GM12865 (cell line): Measurements from ENCODE around the gene CCNL1.
"Not testable (repeated sequence)": the region's sequence is repeated elsewhere in the genome, so short reads cannot be mapped to it uniquely, and the experiment has no call there.

ENCODE experiments used
- DNase-seq: peaks from one replicate; pipeline ENCODE4 v3.0.0; 2010; ENCODE audit warnings: low read depth
- H3K4me3 ChIP-seq: 2 replicates; pipeline ENCODE4 v1.5.1; 2011; ENCODE audit warnings: mild to moderate bottlenecking, low read depth, low read length, control low read depth
- CTCF ChIP-seq: IDR thresholded peaks from 2 replicates; pipeline ENCODE4 v1.5.1; 2011; ENCODE audit warnings: low read length, control low read depth, low read depth, inconsistent platforms; ENCODE audit not compliant: insufficient read depth; ENCODE audit errors: missing control alignments

Gene CCNL1

GRCh38 chr3:157190380-157190872, 30.5 kb upstream of the CCNL1 start:
- no peak for TF ChIP-seq CTCF
- no peak overlapping the region for H3K4me3 ChIP-seq
- no peak for DNase-seq

DNA sequence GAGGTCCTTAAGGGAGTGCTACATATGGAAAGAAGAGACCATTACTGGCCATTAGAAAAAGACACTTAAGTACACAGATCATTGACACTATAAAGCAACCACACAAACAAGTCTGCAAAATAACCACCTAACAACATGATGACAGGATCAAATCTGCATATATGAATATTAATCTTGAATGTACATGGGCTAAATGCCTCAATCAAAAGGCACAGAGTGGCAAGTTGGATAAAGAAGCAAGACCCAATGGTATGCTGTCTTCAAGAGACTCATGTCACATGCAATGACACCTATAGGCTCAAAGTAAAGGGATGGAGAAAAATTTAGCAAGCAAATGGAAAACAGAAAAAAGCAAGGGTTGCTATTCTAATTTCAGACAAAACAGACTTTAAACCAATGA, 28.4 kb upstream of the CCNL1 start:
- DNase-seq, result no peak
- no peak overlapping the region for H3K4me3 ChIP-seq

GRCh38 chr3:157182879-157183278, 22.9 kb upstream of the CCNL1 start:
- no peak for TF ChIP-seq CTCF
- DNase-seq, result no peak
- no peak overlapping the region for H3K4me3 ChIP-seq

More for the DNA sequence above, 28.4 kb upstream of the CCNL1 start:
- no peak for TF ChIP-seq CTCF

- H3K4me3 ChIP-seq, result no peak overlapping the region
- no peak for TF ChIP-seq CTCF
- DNase-seq, result no peak
These were observed 20.3 kb upstream of the CCNL1 start for GRCh38 chr3:157180262-157180661.

- TF ChIP-seq CTCF, result no peak
- no peak overlapping the region for H3K4me3 ChIP-seq
- DNase-seq, result no peak
These were observed 19.4 kb upstream of the CCNL1 start for GRCh38 chr3:157179365-157179803.

GRCh38 chr3:157178503-157179364, 18.8 kb upstream of the CCNL1 start:
- not testable (repeated sequence) for DNase-seq

DNA sequence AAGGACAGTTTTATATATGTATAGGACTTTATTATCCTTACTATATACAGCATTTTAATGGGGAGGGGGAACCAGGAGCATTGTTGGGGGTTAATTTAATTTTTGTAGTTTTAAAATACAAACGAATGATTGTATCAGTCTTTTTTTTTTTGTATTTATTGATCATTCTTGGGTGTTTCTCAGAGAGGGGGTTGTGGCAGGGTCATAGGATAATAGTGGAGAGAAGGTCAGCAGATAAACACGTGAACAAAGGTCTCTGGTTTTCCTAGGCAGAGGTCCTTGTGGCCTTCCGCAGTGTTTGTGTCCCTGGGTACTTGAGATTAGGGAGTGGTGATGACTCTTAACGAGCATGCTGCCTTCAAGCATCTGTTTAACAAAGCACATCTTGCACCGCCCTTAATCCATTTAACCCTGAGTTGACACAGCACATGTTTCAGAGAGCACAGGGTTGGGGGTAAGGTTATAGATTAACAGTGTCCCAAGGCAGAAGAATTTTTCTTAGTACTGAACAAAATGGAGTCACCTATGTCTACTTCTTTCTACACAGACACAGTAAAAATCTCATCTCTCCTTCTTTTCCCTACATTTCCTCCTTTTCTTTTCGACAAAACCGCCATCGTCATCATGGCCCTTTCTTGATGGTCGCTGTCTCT, 18.0 kb upstream of the CCNL1 start:
- H3K4me3 ChIP-seq, DNase-seq: not testable (repeated sequence)

More at GRCh38 chr3:157178503-157179364, 18.8 kb upstream of the CCNL1 start:
- not testable (repeated sequence) for H3K4me3 ChIP-seq

- DNase-seq, result no peak
- no peak overlapping the region for H3K4me3 ChIP-seq
- TF ChIP-seq CTCF, result no peak
These were observed 17.0 kb upstream of the CCNL1 start for GRCh38 chr3:157176934-157177333.
